MM.1S (cell line): ENCODE results near the gene BUD23.

Experiments
- CTCF ChIP-seq: fragments of 300-600 bp; sonication (generic); IDR thresholded peaks from 2 replicates; pipeline ENCODE4 v1.5.1; 2016; ENCODE audit warnings: antibody characterized with exemption, low read length, mixed read lengths
- EZH2phosphoT487 ChIP-seq: fragments of 300-600 bp; sonication (generic); IDR thresholded peaks from 2 replicates; pipeline ENCODE4 v1.6.1; 2018; ENCODE audit warnings: antibody characterized with exemption, low read length

GRCh38 chr7:73696372-73696771 is 13.0 kb downstream of the BUD23 start:
- no peak for TF ChIP-seq CTCF
- TF ChIP-seq EZH2phosphoT487 = no peak
